GM18519 (cell line): ENCODE data around the gene PDK2.

Experiments
- ATAC-seq: cut with Tn5 transposase; IDR thresholded peaks from one replicate; pipeline ENCODE4 v1.9.1; 2021; ENCODE audit warnings: mild to moderate bottlenecking, moderate library complexity; ENCODE audit not compliant: unreplicated experiment, low FRiP score

PDK2 gene

GRCh38 chr17:50076591-50077235, 18.4 kb upstream of the PDK2 start:
- no peak for ATAC-seq

- no peak for ATAC-seq
These were observed 16.7 kb upstream of the PDK2 start for GRCh38 chr17:50078430-50078829.

GRCh38 chr17:50079334-50080095, 15.6 kb upstream of the PDK2 start:
- no peak for ATAC-seq

GRCh38 chr17:50080096-50080480, 15.1 kb upstream of the PDK2 start:
- no peak for ATAC-seq

- no peak for ATAC-seq
These were observed 14.3 kb upstream of the PDK2 start for GRCh38 chr17:50080827-50081226.

GRCh38 chr17:50081757-50082156, 13.4 kb upstream of the PDK2 start:
- no peak for ATAC-seq

- ATAC-seq = no peak
These were observed 7.8 kb upstream of the PDK2 start for GRCh38 chr17:50087246-50087911.

GRCh38 chr17:50087912-50088405, 7.2 kb upstream of the PDK2 start:
- ATAC-seq = no peak

GRCh38 chr17:50088952-50089825, 6.0 kb upstream of the PDK2 start:
- no peak for ATAC-seq

- ATAC-seq = no peak
These were observed 5.1 kb upstream of the PDK2 start for GRCh38 chr17:50090071-50090470.

GRCh38 chr17:50090971-50091917, 3.9 kb upstream of the PDK2 start:
- no peak for ATAC-seq

GRCh38 chr17:50091918-50092285, 3.2 kb upstream of the PDK2 start:
- ATAC-seq = no peak

GRCh38 chr17:50093246-50093645, 1.9 kb upstream of the PDK2 start:
- no peak for ATAC-seq

- no peak for ATAC-seq
These were observed 1.3 kb upstream of the PDK2 start for GRCh38 chr17:50093807-50094206.

- ATAC-seq = no peak
These were observed 853 bp upstream of the PDK2 start for GRCh38 chr17:50094243-50094752.

GRCh38 chr17:50095626-50096037, 481 bp downstream of the PDK2 start:
- no peak for ATAC-seq

- no peak for ATAC-seq
These were observed 941 bp downstream of the PDK2 start for GRCh38 chr17:50096092-50096491.

GRCh38 chr17:50096758-50097157, 1.6 kb downstream of the PDK2 start:
- no peak for ATAC-seq

- ATAC-seq = no peak
These were observed 2.3 kb downstream of the PDK2 start for GRCh38 chr17:50097455-50097854.
